Uterus (tissue), 2 donors: Measurements from ENCODE around the gene ZNF532.

Source experiments
- POLR2A ChIP-seq, 2 donors: fragments of 450-650 bp; IDR thresholded peaks; one replicate each; pipeline ENCODE4 v1.6.1; 2016; ENCODE audit warnings: antibody characterized with exemption in 2 of 2, mild to moderate bottlenecking in 1 of 2, moderate library complexity in 1 of 2
- TF ChIP-seq, protein P1 (sequence below), 4 experiments: fragments of 200-600 bp in 2 of 4; fragments of 450-650 bp in 2 of 4; sonication (generic) in 2 of 4; IDR thresholded peaks; one replicate each; pipeline ENCODE4 v1.5.1; 2016 to 2019; ENCODE audit warnings: antibody characterized with exemption in 4 of 4, mild to moderate bottlenecking in 2 of 4, moderate library complexity in 1 of 4

DNA sequence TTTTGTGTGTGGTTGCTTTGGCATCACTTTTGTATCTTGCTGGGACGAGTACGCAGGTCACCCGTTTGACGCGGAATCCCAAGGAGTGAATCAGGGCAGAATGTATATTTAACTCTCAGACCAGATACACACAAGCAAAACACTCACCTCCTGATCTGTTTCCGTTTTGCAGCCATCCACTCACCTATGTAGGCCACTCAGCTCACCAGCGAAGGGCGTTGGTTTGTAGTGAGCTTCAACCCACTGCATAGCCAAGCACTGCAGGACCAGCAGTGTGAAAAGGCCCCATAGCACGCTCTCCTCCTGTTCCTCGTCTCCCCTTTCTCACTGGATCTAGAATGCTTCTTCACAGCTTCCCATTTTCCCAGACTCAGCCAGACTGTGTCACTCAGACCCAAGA lies 58.3 kb downstream of the ZNF532 start:
- TF ChIP-seq, protein P1, sequence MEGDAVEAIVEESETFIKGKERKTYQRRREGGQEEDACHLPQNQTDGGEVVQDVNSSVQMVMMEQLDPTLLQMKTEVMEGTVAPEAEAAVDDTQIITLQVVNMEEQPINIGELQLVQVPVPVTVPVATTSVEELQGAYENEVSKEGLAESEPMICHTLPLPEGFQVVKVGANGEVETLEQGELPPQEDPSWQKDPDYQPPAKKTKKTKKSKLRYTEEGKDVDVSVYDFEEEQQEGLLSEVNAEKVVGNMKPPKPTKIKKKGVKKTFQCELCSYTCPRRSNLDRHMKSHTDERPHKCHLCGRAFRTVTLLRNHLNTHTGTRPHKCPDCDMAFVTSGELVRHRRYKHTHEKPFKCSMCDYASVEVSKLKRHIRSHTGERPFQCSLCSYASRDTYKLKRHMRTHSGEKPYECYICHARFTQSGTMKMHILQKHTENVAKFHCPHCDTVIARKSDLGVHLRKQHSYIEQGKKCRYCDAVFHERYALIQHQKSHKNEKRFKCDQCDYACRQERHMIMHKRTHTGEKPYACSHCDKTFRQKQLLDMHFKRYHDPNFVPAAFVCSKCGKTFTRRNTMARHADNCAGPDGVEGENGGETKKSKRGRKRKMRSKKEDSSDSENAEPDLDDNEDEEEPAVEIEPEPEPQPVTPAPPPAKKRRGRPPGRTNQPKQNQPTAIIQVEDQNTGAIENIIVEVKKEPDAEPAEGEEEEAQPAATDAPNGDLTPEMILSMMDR (IDR thresholded peaks at IDR 0.05) = no peak
- no peak for TF ChIP-seq POLR2A (IDR thresholded peaks at IDR 0.05)
